Myocyte (in vitro differentiated cells): ENCODE measurements around the gene SH3BP4. TPM values are rescaled to one million over a fixed set of nuclear protein-coding genes. Genes with fewer than 3 reads are reported as not detected.

Source experiments
- DNase-seq: peaks from one replicate; pipeline ENCODE4 v3.0.0-alpha.2; 2012; ENCODE audit warnings: low read depth
- total RNA-seq: library from RNA; depleted of rRNA; stranded (reverse); fragments of >200 nt; gene quantifications from 2 replicates; pipeline ENCODE4 v1.2.3, GENCODE V29; 2014

The SH3BP4 gene
- total RNA-seq, 1 donor from 2014 or later = 20.0 TPM

- DNase-seq = no peak
Observed at GRCh38 chr2:235083822-235084221, 132.0 kb downstream of the SH3BP4 start.

- DNase-seq = no peak
Observed at GRCh38 chr2:235084424-235084823, 132.6 kb downstream of the SH3BP4 start.

- DNase-seq = no peak
Observed at GRCh38 chr2:235085476-235085875, 133.7 kb downstream of the SH3BP4 start.

GRCh38 chr2:235086481-235087184, 134.8 kb downstream of the SH3BP4 start:
- peak; percentile 34 for DNase-seq

GRCh38 chr2:235087832-235088495, 136.1 kb downstream of the SH3BP4 start:
- no peak for DNase-seq

- no peak for DNase-seq
Observed at GRCh38 chr2:235088496-235088921, 136.7 kb downstream of the SH3BP4 start.

GRCh38 chr2:235091421-235091820, 139.6 kb downstream of the SH3BP4 start:
- no peak for DNase-seq

GRCh38 chr2:235091983-235092382, 140.2 kb downstream of the SH3BP4 start:
- no peak for DNase-seq

- DNase-seq = no peak
Observed at GRCh38 chr2:235092433-235093223, 140.8 kb downstream of the SH3BP4 start.

- DNase-seq = no peak
Observed at GRCh38 chr2:235094457-235094856, 142.6 kb downstream of the SH3BP4 start.

- no peak for DNase-seq
Observed at GRCh38 chr2:235095569-235095968, 143.8 kb downstream of the SH3BP4 start.

GRCh38 chr2:235096447-235096846, 144.6 kb downstream of the SH3BP4 start:
- no peak for DNase-seq

GRCh38 chr2:235097196-235097595, 145.4 kb downstream of the SH3BP4 start:
- no peak for DNase-seq

- no peak for DNase-seq
Observed at GRCh38 chr2:235098269-235098668, 146.5 kb downstream of the SH3BP4 start.

GRCh38 chr2:235098736-235099494, 147.1 kb downstream of the SH3BP4 start:
- peak; percentile 24 for DNase-seq

- no peak for DNase-seq
Observed at GRCh38 chr2:235102896-235103295, 151.1 kb downstream of the SH3BP4 start.
